ENCODE data around the gene RAB35.

RAB35 gene

GRCh38 chr12:120132863-120133385, 16.4 kb upstream of the RAB35 start:
- no peak for DNase-seq (ENCODE audit: low read depth)

- DNase-seq (ENCODE audit: low read depth), result no peak
These were observed 15.7 kb upstream of the RAB35 start for GRCh38 chr12:120132054-120132836.

- DNase-seq (ENCODE audit: low read depth), result no peak
These were observed 14.6 kb upstream of the RAB35 start for GRCh38 chr12:120131116-120131515.

GRCh38 chr12:120130011-120130410, 13.5 kb upstream of the RAB35 start:
- no peak for DNase-seq (ENCODE audit: low read depth)

GRCh38 chr12:120126635-120127005, 10.1 kb upstream of the RAB35 start:
- DNase-seq (ENCODE audit: low read depth), result no peak

- DNase-seq (ENCODE audit: low read depth), result no peak
These were observed 9.5 kb upstream of the RAB35 start for GRCh38 chr12:120125792-120126634.

GRCh38 chr12:120125029-120125428, 8.5 kb upstream of the RAB35 start:
- DNase-seq (ENCODE audit: low read depth), result no peak

- no peak for DNase-seq (ENCODE audit: low read depth)
These were observed 5.3 kb upstream of the RAB35 start for GRCh38 chr12:120121766-120122293.

GRCh38 chr12:120121343-120121742, 4.8 kb upstream of the RAB35 start:
- no peak for DNase-seq (ENCODE audit: low read depth)

GRCh38 chr12:120119271-120119973, 2.9 kb upstream of the RAB35 start:
- DNase-seq (ENCODE audit: low read depth), result no peak

- DNase-seq (ENCODE audit: low read depth), result no peak
These were observed 1.9 kb upstream of the RAB35 start for GRCh38 chr12:120118321-120119061.

GRCh38 chr12:120117961-120118320, 1.4 kb upstream of the RAB35 start:
- DNase-seq (ENCODE audit: low read depth), result no peak

- DNase-seq (ENCODE audit: low read depth), result peak; percentile 61
These were observed 469 bp upstream of the RAB35 start for GRCh38 chr12:120116792-120117651.

- DNase-seq (ENCODE audit: low read depth), result no peak
These were observed 687 bp downstream of the RAB35 start for GRCh38 chr12:120115692-120116440.

- no peak for DNase-seq (ENCODE audit: low read depth)
These were observed 1.5 kb downstream of the RAB35 start for GRCh38 chr12:120115066-120115465.

- DNase-seq (ENCODE audit: low read depth), result no peak
These were observed 5.7 kb downstream of the RAB35 start for GRCh38 chr12:120110550-120111501.

- DNase-seq (ENCODE audit: low read depth), result no peak
These were observed 6.8 kb downstream of the RAB35 start for GRCh38 chr12:120109570-120110267.

- DNase-seq (ENCODE audit: low read depth), result no peak
These were observed 10.4 kb downstream of the RAB35 start for GRCh38 chr12:120106151-120106550.
